Parathyroid adenoma (tissue), 2 donors: ENCODE data around the gene AFAP1L2.
"Not testable (repeated sequence)": the region's sequence is repeated elsewhere in the genome, so short reads cannot be mapped to it uniquely, and the experiment has no call there.

ENCODE experiments used
- H2AFZ ChIP-seq: fragments of 300-600 bp; sonication (generic); one replicate; pipeline ENCODE4 v1.7.0; 2017; ENCODE audit warnings: antibody characterized with exemption, mild to moderate bottlenecking
- H3K27ac ChIP-seq: fragments of 300-600 bp; sonication (generic); one replicate; pipeline ENCODE4 v1.7.0; 2017
- H3K27me3 ChIP-seq: fragments of 300-600 bp; sonication (generic); one replicate; pipeline ENCODE4 v1.7.0; 2017; ENCODE audit warnings: low read length; ENCODE audit not compliant: control insufficient read depth, insufficient read depth
- H3K36me3 ChIP-seq: fragments of 300-600 bp; sonication (generic); one replicate; pipeline ENCODE4 v1.7.0; 2017; ENCODE audit warnings: low read length; ENCODE audit not compliant: control insufficient read depth, insufficient read depth
- H3K4me1 ChIP-seq: fragments of 300-600 bp; sonication (generic); one replicate; pipeline ENCODE4 v1.7.0; 2017; ENCODE audit warnings: control low read depth
- H3K4me2 ChIP-seq: fragments of 300-600 bp; sonication (generic); one replicate; pipeline ENCODE4 v1.7.0; 2017; ENCODE audit warnings: low read length
- H3K4me3 ChIP-seq: fragments of 300-600 bp; sonication (generic); one replicate; pipeline ENCODE4 v1.7.0; 2017; ENCODE audit warnings: low read depth, low read length
- H3K79me2 ChIP-seq: fragments of 300-600 bp; sonication (generic); one replicate; pipeline ENCODE4 v1.7.0; 2017; ENCODE audit warnings: control low read depth
- H3K9ac ChIP-seq: fragments of 300-600 bp; sonication (generic); one replicate; pipeline ENCODE4 v1.7.0; 2017; ENCODE audit warnings: mild to moderate bottlenecking
- H3K9me3 ChIP-seq: fragments of 300-600 bp; sonication (generic); one replicate; pipeline ENCODE4 v1.7.0; 2017; ENCODE audit warnings: low read length; ENCODE audit not compliant: control insufficient read depth
- TF ChIP-seq, protein P1 (sequence below): fragments of 300-600 bp; sonication (generic); IDR thresholded peaks from one replicate; pipeline ENCODE4 v1.7.0; 2017; ENCODE audit warnings: antibody characterized with exemption, mild to moderate bottlenecking
- donor health status: primary hyperparathyroidism.

Gene AFAP1L2

GRCh38 chr10:114353383-114353782, 50.9 kb downstream of the AFAP1L2 start:
- Histone ChIP-seq H3K9me3 (no peaks in the 10 kb centered on the region), H3K27ac (peak overlapping the region; percentile 90), H2AFZ (no peak overlapping the region), H3K4me1 (peaks cover 76% of the 10 kb centered on the region), H3K36me3 (no peaks in the 10 kb centered on the region), H3K27me3 (no peaks in the 10 kb centered on the region), H3K9ac (no peak overlapping the region), H3K79me2 (peaks cover 41% of the 10 kb centered on the region), H3K4me3 (no peak overlapping the region), H3K4me2 (peak overlapping the region; percentile 13)
- TF ChIP-seq, protein P1, sequence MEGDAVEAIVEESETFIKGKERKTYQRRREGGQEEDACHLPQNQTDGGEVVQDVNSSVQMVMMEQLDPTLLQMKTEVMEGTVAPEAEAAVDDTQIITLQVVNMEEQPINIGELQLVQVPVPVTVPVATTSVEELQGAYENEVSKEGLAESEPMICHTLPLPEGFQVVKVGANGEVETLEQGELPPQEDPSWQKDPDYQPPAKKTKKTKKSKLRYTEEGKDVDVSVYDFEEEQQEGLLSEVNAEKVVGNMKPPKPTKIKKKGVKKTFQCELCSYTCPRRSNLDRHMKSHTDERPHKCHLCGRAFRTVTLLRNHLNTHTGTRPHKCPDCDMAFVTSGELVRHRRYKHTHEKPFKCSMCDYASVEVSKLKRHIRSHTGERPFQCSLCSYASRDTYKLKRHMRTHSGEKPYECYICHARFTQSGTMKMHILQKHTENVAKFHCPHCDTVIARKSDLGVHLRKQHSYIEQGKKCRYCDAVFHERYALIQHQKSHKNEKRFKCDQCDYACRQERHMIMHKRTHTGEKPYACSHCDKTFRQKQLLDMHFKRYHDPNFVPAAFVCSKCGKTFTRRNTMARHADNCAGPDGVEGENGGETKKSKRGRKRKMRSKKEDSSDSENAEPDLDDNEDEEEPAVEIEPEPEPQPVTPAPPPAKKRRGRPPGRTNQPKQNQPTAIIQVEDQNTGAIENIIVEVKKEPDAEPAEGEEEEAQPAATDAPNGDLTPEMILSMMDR, result no peak

DNA sequence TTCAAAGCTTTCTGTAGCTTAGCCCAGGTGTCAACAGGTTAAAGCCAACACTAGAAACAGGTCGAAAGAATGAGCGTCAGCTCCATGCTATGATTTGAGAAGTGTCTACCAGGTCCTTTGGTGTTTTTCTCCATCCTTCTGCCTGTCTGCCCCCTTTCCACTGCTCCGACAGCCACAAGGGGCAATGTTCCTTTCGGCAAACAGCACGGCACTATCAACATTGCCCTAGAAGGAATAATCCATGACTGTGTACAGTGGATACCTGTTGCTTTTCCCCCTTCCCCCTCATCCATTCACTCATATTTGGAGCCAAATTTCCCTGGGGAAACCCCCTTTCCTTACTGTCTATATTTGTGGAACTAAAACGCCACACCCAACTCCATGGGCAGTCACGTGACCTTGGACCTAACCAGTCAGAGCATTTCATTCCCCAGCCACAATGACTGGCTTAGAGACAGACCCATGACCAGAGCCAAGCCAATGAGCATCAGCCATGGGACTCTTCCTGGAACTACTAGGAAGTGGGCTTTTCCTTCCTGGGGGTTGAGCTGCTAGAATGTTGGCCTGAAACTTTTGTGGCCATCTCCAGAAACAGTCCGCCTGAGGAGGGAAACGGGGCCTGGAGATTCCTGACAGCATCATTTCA, 51.5 kb downstream of the AFAP1L2 start:
- TF ChIP-seq, protein P1, result no peak
- Histone ChIP-seq H3K4me2 (peak overlapping the region; percentile 13), H3K79me2 (peaks cover 38% of the 10 kb centered on the region), H3K4me3 (no peak overlapping the region), H3K36me3 (no peaks in the 10 kb centered on the region), H3K27me3 (no peaks in the 10 kb centered on the region), H2AFZ (no peak overlapping the region), H3K27ac (peak overlapping the region; percentile 90), H3K4me1 (peaks cover 76% of the 10 kb centered on the region), H3K9me3 (no peaks in the 10 kb centered on the region), H3K9ac (no peak overlapping the region)

DNA sequence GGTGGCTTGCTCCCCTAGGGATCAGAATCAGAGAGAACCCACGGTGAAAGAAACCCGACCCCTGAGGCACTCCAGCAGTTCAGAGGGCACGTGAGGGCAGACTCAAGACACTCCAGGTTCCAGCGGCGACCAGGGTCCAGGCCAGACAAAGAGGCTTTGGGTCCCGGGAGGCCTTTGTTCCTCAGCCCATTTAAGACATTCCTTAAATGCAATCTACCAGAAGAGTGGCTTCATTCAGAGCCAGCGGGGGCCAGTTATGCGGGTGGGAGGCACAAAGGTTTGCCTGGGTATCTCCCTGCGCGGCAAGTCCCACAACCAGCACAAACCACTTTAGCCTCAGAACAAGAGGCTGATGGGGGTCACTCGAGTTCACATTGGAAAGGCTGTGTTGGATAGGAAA, 53.6 kb downstream of the AFAP1L2 start:
- Histone ChIP-seq H3K36me3 (no peaks in the 10 kb centered on the region), H3K79me2 (peaks cover 42% of the 10 kb centered on the region), H3K27ac (peak overlapping the region; percentile 89), H3K9me3 (no peaks in the 10 kb centered on the region), H3K9ac (no peak overlapping the region), H2AFZ (no peak overlapping the region), H3K27me3 (no peaks in the 10 kb centered on the region), H3K4me3 (peak overlapping the region; percentile 32), H3K4me2 (peak overlapping the region; percentile 57), H3K4me1 (peaks cover 76% of the 10 kb centered on the region)
- TF ChIP-seq, protein P1, result no peak

DNA sequence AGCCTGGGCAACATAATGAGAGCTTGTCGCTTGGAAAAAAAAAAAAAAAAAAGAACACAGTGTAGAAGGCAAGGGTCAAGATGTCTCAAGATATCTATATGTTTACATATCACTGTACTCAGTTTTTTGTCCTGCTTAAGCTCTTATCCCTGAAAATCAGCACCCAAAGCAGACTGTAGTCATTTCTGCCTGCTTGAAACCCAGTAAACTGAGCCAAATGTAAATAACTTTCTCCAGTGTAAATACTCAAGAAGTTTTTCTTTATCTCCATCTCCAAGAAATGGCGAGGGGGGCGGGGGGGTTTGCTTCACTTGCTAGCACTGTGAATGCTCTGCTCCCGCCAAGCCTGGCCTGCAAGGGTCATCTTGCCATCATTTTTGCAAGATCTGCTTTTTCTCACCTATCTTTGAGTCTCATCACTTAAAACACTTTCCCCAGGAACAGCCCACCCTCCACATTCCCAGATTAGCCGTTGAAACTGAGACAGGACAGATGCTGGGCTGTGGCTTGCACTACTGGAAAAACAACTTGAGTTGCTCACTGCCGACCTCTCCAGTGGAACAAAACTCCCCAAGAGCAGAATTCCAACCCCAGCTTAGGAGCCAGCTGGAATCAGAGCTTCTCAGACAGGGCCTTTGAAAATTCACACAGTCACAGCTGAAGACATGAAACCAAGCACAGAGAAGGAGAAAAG, 54.6 kb downstream of the AFAP1L2 start:
- H3K36me3 ChIP-seq, result no peaks in the 10 kb centered on the region
- peaks cover 66% of the 10 kb centered on the region for H3K4me1 ChIP-seq
- H3K9me3 ChIP-seq, result no peaks in the 10 kb centered on the region
- H3K9ac ChIP-seq, result no peak overlapping the region
- peak overlapping the region; percentile 32 for H3K4me3 ChIP-seq
- TF ChIP-seq, protein P1, result no peak
- peak overlapping the region; percentile 57 for H3K4me2 ChIP-seq
- peaks cover 44% of the 10 kb centered on the region for H3K79me2 ChIP-seq
- no peaks in the 10 kb centered on the region for H3K27me3 ChIP-seq
- H2AFZ ChIP-seq, result no peak overlapping the region
- peak overlapping the region; percentile 89 for H3K27ac ChIP-seq

DNA sequence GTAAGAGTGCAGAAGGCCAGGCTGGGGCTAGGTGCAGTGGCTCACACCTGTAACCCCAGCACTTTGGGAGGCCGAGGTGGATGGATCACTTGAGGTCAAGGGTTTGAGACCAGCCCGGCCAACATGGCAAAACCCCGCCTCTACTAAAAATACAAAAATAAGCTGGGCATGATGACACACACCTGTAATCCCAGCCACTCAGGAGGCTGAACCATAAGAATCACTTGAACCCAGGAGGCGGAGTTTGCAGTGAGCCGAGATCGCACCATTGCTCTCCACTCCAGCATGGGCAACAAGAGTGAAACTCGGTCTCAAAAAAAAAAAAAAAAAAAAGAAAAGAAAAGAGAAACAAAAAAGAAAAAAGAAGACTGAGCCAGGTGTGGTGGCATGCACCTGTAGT, 55.2 kb downstream of the AFAP1L2 start:
- H3K4me2 ChIP-seq, result peak overlapping the region; percentile 39
- peaks cover 68% of the 10 kb centered on the region for H3K4me1 ChIP-seq
- H3K9ac ChIP-seq, H3K9me3 ChIP-seq, H3K27me3 ChIP-seq, H2AFZ ChIP-seq, H3K36me3 ChIP-seq, H3K4me3 ChIP-seq: not testable (repeated sequence)
- H3K27ac ChIP-seq, result peak overlapping the region; percentile 89
- peaks cover 42% of the 10 kb centered on the region for H3K79me2 ChIP-seq
